Liver (tissue), 9 donors: ENCODE measurements around the gene ZNF501. TPM values are rescaled to one million over a fixed set of nuclear protein-coding genes. Genes with fewer than 3 reads are reported as not detected.

Source experiments
- DNase-seq: peaks from one replicate; pipeline ENCODE4 v3.0.0-alpha.2; 2017; ENCODE audit warnings: low spot score
- H3K27ac ChIP-seq, 2 donors: one replicate each; pipeline ENCODE4 v1.7.0; 2013; ENCODE audit warnings: inconsistent platforms in 2 of 2, low read length in 2 of 2, control low read depth in 1 of 2, low read depth in 1 of 2, mild to moderate bottlenecking in 1 of 2
- H3K27me3 ChIP-seq, 4 donors: one replicate each; pipeline versions ENCODE4 v1.6.1 to v1.7.0; 2013; ENCODE audit warnings: low read length in 3 of 4, inconsistent platforms in 1 of 4, mild to moderate bottlenecking in 1 of 4, moderate library complexity in 1 of 4; ENCODE audit not compliant: control insufficient read depth in 4 of 4, insufficient read depth in 4 of 4
- H3K36me3 ChIP-seq, 4 donors: one replicate each; pipeline versions ENCODE4 v1.6.1 to v1.7.0; 2013; ENCODE audit warnings: low read length in 3 of 4, mild to moderate bottlenecking in 3 of 4, low read depth in 1 of 4, moderate library complexity in 1 of 4; ENCODE audit not compliant: control insufficient read depth in 4 of 4, insufficient read depth in 3 of 4
- H3K4me1 ChIP-seq, 4 donors: one replicate each; pipeline versions ENCODE4 v1.6.1 to v1.7.0; 2013; ENCODE audit warnings: low read length in 3 of 4, mild to moderate bottlenecking in 3 of 4, moderate library complexity in 1 of 4; ENCODE audit not compliant: control insufficient read depth in 4 of 4, insufficient read depth in 4 of 4
- H3K4me3 ChIP-seq, 3 donors: one replicate each; pipeline versions ENCODE4 v1.6.1 to v1.7.0; 2013; ENCODE audit warnings: low read length in 3 of 3, control low read depth in 1 of 3, low read depth in 1 of 3, mild to moderate bottlenecking in 1 of 3
- H3K9ac ChIP-seq, 2 donors: one replicate each; pipeline ENCODE4 v1.7.0; 2013; ENCODE audit warnings: low read length in 2 of 2, mild to moderate bottlenecking in 2 of 2, moderate library complexity in 2 of 2, control low read depth in 1 of 2, low read depth in 1 of 2
- H3K9me3 ChIP-seq, 4 donors: one replicate each; pipeline versions ENCODE4 v1.6.1 to v1.7.0; 2013; ENCODE audit warnings: low read length in 3 of 4; ENCODE audit not compliant: control insufficient read depth in 4 of 4
- EGR1 ChIP-seq, 2 donors: IDR thresholded peaks; 2 replicates each; pipeline ENCODE4 v1.6.1; 2016 to 2018; ENCODE audit warnings: antibody characterized with exemption in 2 of 2, low read depth in 2 of 2
- FOXA1 ChIP-seq: IDR thresholded peaks from 2 replicates; pipeline ENCODE4 v1.6.1; 2016; ENCODE audit warnings: antibody characterized with exemption
- FOXA2 ChIP-seq: IDR thresholded peaks from 2 replicates; pipeline ENCODE4 v1.6.1; 2016; ENCODE audit warnings: antibody characterized with exemption
- GABPA ChIP-seq, 2 donors: IDR thresholded peaks in 1 of 2; conservative IDR thresholded peaks in 1 of 2; 2 replicates each; pipeline ENCODE4 v1.6.1; 2016; ENCODE audit warnings: antibody characterized with exemption in 2 of 2, mild to moderate bottlenecking in 1 of 2, moderate library complexity in 1 of 2
- HNF4A ChIP-seq, 2 donors: conservative IDR thresholded peaks; 2 replicates each; pipeline ENCODE4 v1.6.1; 2016; ENCODE audit warnings: antibody characterized with exemption in 2 of 2, mild to moderate bottlenecking in 2 of 2
- HNF4G ChIP-seq: IDR thresholded peaks from 2 replicates; pipeline ENCODE4 v1.6.1; 2016; ENCODE audit warnings: antibody characterized with exemption
- JUND ChIP-seq, 2 donors: IDR thresholded peaks; 2 replicates each; pipeline ENCODE4 v1.6.1; 2016; ENCODE audit warnings: antibody characterized with exemption in 2 of 2
- NR2F2 ChIP-seq: IDR thresholded peaks from 2 replicates; pipeline ENCODE4 v1.6.1; 2016; ENCODE audit warnings: antibody characterized with exemption
- RAD21 ChIP-seq, 2 donors: IDR thresholded peaks; 2 replicates each; pipeline ENCODE4 v1.6.1; 2016; ENCODE audit warnings: antibody characterized with exemption in 2 of 2, mild to moderate bottlenecking in 2 of 2
- RXRA ChIP-seq, 2 donors: IDR thresholded peaks; 2 replicates each; pipeline ENCODE4 v1.6.1; 2017 to 2018; ENCODE audit warnings: antibody characterized with exemption in 2 of 2, mild to moderate bottlenecking in 1 of 2
- SP1 ChIP-seq: IDR thresholded peaks from 2 replicates; pipeline ENCODE4 v1.6.1; 2018; ENCODE audit warnings: antibody characterized with exemption, mild to moderate bottlenecking
- TAF1 ChIP-seq: conservative IDR thresholded peaks from 2 replicates; pipeline ENCODE4 v1.6.1; 2016; ENCODE audit warnings: antibody characterized with exemption, mild to moderate bottlenecking
- YY1 ChIP-seq: IDR thresholded peaks from 2 replicates; pipeline ENCODE4 v1.6.1; 2016; ENCODE audit warnings: antibody characterized with exemption, mild to moderate bottlenecking
- WGBS: extraction: QIAGEN DNeasy Blood & Tissue Kit; methylation state at CpG from one replicate; pipeline ENCODE4 v1.1.7; 2013; 5-methylcytosine and 5-hydroxymethylcytosine counted together
- polyA plus RNA-seq, 2 donors: library from polyadenylated mRNA; stranded (reverse) in 1 of 2; unstranded in 1 of 2; fragments of 200-250 nt in 1 of 2; fragments of >200 nt in 1 of 2; fragmentation: Nextera tagmentation in 1 of 2; extraction: Ambion mirVana in 1 of 2; gene quantifications; one replicate each; pipeline versions ENCODE4 v1.2.1 to v1.2.3, GENCODE V29; 2013 to 2015
- total RNA-seq, 2 donors: library from RNA; depleted of rRNA; stranded (reverse); fragments of >200 nt; gene quantifications; one replicate each; pipeline ENCODE4 v1.2.3, GENCODE V29; 2014
- TF ChIP-seq, protein P1 (sequence below): IDR thresholded peaks from 2 replicates; pipeline ENCODE4 v1.6.1; 2016; ENCODE audit warnings: antibody characterized with exemption
- TF ChIP-seq, protein P2 (sequence below): IDR thresholded peaks from 2 replicates; pipeline ENCODE4 v1.6.1; 2016; ENCODE audit warnings: antibody characterized with exemption
- TF ChIP-seq, protein P3 (sequence below): fragments of 150-350 bp; IDR thresholded peaks from 2 replicates; pipeline ENCODE4 v1.5.1; 2017; ENCODE audit warnings: improper control_type of control experiment, low read depth, low read length; ENCODE audit not compliant: missing input control
- TF ChIP-seq, protein P4 (sequence below): IDR thresholded peaks from 2 replicates; pipeline ENCODE4 v1.6.1; 2016; ENCODE audit warnings: antibody characterized with exemption
- TF ChIP-seq, protein P5 (sequence below): IDR thresholded peaks from 2 replicates; pipeline ENCODE4 v1.6.1; 2016; ENCODE audit warnings: antibody characterized with exemption, mild to moderate bottlenecking
- donor health status: healthy.
- donor health status: healthy.
- donor health status: healthy.
- donor health status: healthy.
- donor health status: healthy.

Gene ZNF501
- total and polyA plus RNA-seq, 4 donors = 0.44 to 1.6 (median 0.77) TPM

DNA sequence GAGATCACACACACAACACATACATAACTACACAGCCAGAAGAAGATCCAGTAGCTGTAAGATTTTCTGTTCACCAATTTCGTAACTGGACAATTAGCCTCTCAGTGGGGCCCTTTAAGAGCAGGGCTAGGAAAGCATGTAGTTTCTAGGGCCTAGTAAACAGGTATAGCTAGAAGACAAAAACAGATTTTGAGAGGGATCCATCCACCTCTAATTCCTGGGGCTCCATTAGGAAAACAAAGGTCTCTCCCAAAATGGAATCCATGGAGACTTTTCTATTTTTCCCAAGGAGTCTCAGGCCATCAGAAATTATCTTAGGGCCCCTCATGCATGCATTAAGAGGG is 42.6 kb downstream of the ZNF501 start:
- 100% methylated on average over 1 of the region's 1 CpG for WGBS
- Histone ChIP-seq H3K9me3 (peaks cover 14 to 32% (median 16%) of the 10 kb centered on the region in 4 donors), H3K36me3 (no peaks in the 10 kb centered on the region), H3K27me3 (no peaks in the 10 kb centered on the region), H3K4me1 (no peaks in the 10 kb centered on the region), H3K27ac (no peak overlapping the region), H3K9ac (no peak overlapping the region), H3K4me3 (no peak overlapping the region)
- TF ChIP-seq NR2F2 = no peak
- no peak for TF ChIP-seq HNF4G
- no peak for TF ChIP-seq TAF1
- TF ChIP-seq, protein P1, sequence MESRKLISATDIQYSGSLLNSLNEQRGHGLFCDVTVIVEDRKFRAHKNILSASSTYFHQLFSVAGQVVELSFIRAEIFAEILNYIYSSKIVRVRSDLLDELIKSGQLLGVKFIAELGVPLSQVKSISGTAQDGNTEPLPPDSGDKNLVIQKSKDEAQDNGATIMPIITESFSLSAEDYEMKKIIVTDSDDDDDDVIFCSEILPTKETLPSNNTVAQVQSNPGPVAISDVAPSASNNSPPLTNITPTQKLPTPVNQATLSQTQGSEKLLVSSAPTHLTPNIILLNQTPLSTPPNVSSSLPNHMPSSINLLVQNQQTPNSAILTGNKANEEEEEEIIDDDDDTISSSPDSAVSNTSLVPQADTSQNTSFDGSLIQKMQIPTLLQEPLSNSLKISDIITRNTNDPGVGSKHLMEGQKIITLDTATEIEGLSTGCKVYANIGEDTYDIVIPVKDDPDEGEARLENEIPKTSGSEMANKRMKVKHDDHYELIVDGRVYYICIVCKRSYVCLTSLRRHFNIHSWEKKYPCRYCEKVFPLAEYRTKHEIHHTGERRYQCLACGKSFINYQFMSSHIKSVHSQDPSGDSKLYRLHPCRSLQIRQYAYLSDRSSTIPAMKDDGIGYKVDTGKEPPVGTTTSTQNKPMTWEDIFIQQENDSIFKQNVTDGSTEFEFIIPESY = no peak
- TF ChIP-seq, protein P2, sequence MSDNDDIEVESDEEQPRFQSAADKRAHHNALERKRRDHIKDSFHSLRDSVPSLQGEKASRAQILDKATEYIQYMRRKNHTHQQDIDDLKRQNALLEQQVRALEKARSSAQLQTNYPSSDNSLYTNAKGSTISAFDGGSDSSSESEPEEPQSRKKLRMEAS = no peak
- TF ChIP-seq RXRA (IDR thresholded peaks at IDR 0.05) = no peak
- no peak for TF ChIP-seq SP1
- no peak for TF ChIP-seq FOXA1
- no peak for TF ChIP-seq GABPA (IDR thresholded peaks at IDR 0.05 in 1 of 2, conservative IDR thresholded peaks at IDR 0.05 in 1 of 2)
- TF ChIP-seq YY1 = no peak
- TF ChIP-seq, protein P3, sequence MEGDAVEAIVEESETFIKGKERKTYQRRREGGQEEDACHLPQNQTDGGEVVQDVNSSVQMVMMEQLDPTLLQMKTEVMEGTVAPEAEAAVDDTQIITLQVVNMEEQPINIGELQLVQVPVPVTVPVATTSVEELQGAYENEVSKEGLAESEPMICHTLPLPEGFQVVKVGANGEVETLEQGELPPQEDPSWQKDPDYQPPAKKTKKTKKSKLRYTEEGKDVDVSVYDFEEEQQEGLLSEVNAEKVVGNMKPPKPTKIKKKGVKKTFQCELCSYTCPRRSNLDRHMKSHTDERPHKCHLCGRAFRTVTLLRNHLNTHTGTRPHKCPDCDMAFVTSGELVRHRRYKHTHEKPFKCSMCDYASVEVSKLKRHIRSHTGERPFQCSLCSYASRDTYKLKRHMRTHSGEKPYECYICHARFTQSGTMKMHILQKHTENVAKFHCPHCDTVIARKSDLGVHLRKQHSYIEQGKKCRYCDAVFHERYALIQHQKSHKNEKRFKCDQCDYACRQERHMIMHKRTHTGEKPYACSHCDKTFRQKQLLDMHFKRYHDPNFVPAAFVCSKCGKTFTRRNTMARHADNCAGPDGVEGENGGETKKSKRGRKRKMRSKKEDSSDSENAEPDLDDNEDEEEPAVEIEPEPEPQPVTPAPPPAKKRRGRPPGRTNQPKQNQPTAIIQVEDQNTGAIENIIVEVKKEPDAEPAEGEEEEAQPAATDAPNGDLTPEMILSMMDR = no peak
- TF ChIP-seq JUND (IDR thresholded peaks at IDR 0.05) = no peak
- TF ChIP-seq HNF4A (conservative IDR thresholded peaks at IDR 0.05) = no peak
- TF ChIP-seq, protein P4, sequence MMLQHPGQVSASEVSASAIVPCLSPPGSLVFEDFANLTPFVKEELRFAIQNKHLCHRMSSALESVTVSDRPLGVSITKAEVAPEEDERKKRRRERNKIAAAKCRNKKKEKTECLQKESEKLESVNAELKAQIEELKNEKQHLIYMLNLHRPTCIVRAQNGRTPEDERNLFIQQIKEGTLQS = no peak
- TF ChIP-seq, protein P5, sequence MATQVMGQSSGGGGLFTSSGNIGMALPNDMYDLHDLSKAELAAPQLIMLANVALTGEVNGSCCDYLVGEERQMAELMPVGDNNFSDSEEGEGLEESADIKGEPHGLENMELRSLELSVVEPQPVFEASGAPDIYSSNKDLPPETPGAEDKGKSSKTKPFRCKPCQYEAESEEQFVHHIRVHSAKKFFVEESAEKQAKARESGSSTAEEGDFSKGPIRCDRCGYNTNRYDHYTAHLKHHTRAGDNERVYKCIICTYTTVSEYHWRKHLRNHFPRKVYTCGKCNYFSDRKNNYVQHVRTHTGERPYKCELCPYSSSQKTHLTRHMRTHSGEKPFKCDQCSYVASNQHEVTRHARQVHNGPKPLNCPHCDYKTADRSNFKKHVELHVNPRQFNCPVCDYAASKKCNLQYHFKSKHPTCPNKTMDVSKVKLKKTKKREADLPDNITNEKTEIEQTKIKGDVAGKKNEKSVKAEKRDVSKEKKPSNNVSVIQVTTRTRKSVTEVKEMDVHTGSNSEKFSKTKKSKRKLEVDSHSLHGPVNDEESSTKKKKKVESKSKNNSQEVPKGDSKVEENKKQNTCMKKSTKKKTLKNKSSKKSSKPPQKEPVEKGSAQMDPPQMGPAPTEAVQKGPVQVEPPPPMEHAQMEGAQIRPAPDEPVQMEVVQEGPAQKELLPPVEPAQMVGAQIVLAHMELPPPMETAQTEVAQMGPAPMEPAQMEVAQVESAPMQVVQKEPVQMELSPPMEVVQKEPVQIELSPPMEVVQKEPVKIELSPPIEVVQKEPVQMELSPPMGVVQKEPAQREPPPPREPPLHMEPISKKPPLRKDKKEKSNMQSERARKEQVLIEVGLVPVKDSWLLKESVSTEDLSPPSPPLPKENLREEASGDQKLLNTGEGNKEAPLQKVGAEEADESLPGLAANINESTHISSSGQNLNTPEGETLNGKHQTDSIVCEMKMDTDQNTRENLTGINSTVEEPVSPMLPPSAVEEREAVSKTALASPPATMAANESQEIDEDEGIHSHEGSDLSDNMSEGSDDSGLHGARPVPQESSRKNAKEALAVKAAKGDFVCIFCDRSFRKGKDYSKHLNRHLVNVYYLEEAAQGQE = no peak
- TF ChIP-seq FOXA2 = no peak
- no peak for TF ChIP-seq RAD21 (IDR thresholded peaks at IDR 0.05)
- no peak for TF ChIP-seq EGR1 (IDR thresholded peaks at IDR 0.05; ENCODE audit: low read depth in 2 of 2)
- no peak for DNase-seq

DNA sequence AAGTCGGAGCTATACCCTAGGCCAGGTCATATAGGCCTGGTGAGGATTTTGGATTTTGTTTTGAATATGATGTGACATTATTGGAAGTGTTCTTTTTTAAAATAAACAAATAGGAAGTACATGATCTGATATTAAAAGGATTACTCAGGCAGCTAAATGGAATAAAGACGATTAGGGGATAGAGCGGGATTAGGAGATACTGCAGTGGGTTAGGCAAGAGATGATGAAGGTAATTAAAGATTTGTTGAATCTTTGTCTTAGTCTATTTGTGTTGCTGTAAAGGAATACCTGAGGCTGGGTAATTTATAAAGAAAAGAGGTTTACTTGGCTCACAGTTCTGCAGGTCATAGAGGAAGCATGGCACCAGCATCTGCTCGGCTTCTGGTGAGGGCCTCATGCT is 53.5 kb downstream of the ZNF501 start:
- Histone ChIP-seq H3K4me1 (no peaks in the 10 kb centered on the region), H3K27me3 (no peaks in the 10 kb centered on the region), H3K9me3 (no peaks in the 10 kb centered on the region), H3K4me3 (no peak overlapping the region), H3K27ac (no peak overlapping the region), H3K9ac (no peak overlapping the region), H3K36me3 (no peaks in the 10 kb centered on the region)
- no peak for DNase-seq
- TF ChIP-seq, protein P2 = no peak
- TF ChIP-seq RAD21 (IDR thresholded peaks at IDR 0.05) (no peak), FOXA1 (no peak), JUND (IDR thresholded peaks at IDR 0.05) (no peak), EGR1 (IDR thresholded peaks at IDR 0.05; ENCODE audit: low read depth in 2 of 2) (no peak), FOXA2 (no peak), GABPA (IDR thresholded peaks at IDR 0.05 in 1 of 2, conservative IDR thresholded peaks at IDR 0.05 in 1 of 2) (no peak), RXRA (IDR thresholded peaks at IDR 0.05) (no peak), NR2F2 (no peak)
- TF ChIP-seq, protein P3 = no peak
- TF ChIP-seq, protein P1 = no peak
- TF ChIP-seq, protein P4 = no peak
- 94% methylated on average over 4 of the region's 4 CpGs for WGBS
